GM12801 (cell line): ENCODE data around the gene UGGT2.

Source experiments
- CTCF ChIP-seq: IDR thresholded peaks from one replicate; pipeline ENCODE4 v1.5.1; 2011; ENCODE audit warnings: control low read depth; ENCODE audit not compliant: insufficient read length; ENCODE audit errors: extremely low read depth

UGGT2 gene

GRCh38 chr13:95896301-95896700 is 156.9 kb downstream of the UGGT2 start:
- TF ChIP-seq CTCF = no peak

GRCh38 chr13:95893861-95894260 is 159.3 kb downstream of the UGGT2 start:
- no peak for TF ChIP-seq CTCF

- no peak for TF ChIP-seq CTCF
Measured at GRCh38 chr13:95882121-95882520, 171.1 kb downstream of the UGGT2 start.

GRCh38 chr13:95880331-95880730 is 172.9 kb downstream of the UGGT2 start:
- TF ChIP-seq CTCF = no peak

GRCh38 chr13:95874286-95874685 is 178.9 kb downstream of the UGGT2 start:
- no peak for TF ChIP-seq CTCF

GRCh38 chr13:95870421-95870820 is 182.8 kb downstream of the UGGT2 start:
- no peak for TF ChIP-seq CTCF

- TF ChIP-seq CTCF = no peak
Measured at GRCh38 chr13:95865080-95865615, 188.1 kb downstream of the UGGT2 start.

- TF ChIP-seq CTCF = no peak
Measured at GRCh38 chr13:95862408-95862807, 190.8 kb downstream of the UGGT2 start.
